ENCODE measurements around the gene MEIS2. TPM values are rescaled to one million over a fixed set of nuclear protein-coding genes. Genes with fewer than 3 reads are reported as not detected.
"Not testable (repeated sequence)": the region's sequence is repeated elsewhere in the genome, so short reads cannot be mapped to it uniquely, and the experiment has no call there.

The MEIS2 gene
- total RNA-seq, 1 experiment from 2014 or later: 29.3 TPM

GRCh38 chr15:37009288-37009687 lies 91.1 kb downstream of the MEIS2 start:
- DNase-seq (ENCODE audit: low read depth): no peak

GRCh38 chr15:37008205-37008604 lies 92.1 kb downstream of the MEIS2 start:
- DNase-seq (ENCODE audit: low read depth): no peak

GRCh38 chr15:37007301-37007700 lies 93.0 kb downstream of the MEIS2 start:
- no peak for DNase-seq (ENCODE audit: low read depth)

- DNase-seq (ENCODE audit: low read depth): no peak
These were observed 95.2 kb downstream of the MEIS2 start for GRCh38 chr15:37004981-37005735.

GRCh38 chr15:37004373-37004869 lies 95.9 kb downstream of the MEIS2 start:
- DNase-seq (ENCODE audit: low read depth): no peak

- no peak for DNase-seq (ENCODE audit: low read depth)
These were observed 98.2 kb downstream of the MEIS2 start for GRCh38 chr15:37002041-37002672.

GRCh38 chr15:37001417-37001816 lies 98.9 kb downstream of the MEIS2 start:
- no peak for DNase-seq (ENCODE audit: low read depth)

GRCh38 chr15:36999778-37000177 lies 100.6 kb downstream of the MEIS2 start:
- no peak for DNase-seq (ENCODE audit: low read depth)

- DNase-seq (ENCODE audit: low read depth): no peak
These were observed 103.7 kb downstream of the MEIS2 start for GRCh38 chr15:36996538-36997181.

- no peak for DNase-seq (ENCODE audit: low read depth)
These were observed 104.2 kb downstream of the MEIS2 start for GRCh38 chr15:36996121-36996520.

GRCh38 chr15:36994790-36995189 lies 105.6 kb downstream of the MEIS2 start:
- DNase-seq (ENCODE audit: low read depth): no peak

- DNase-seq (ENCODE audit: low read depth): no peak
These were observed 107.9 kb downstream of the MEIS2 start for GRCh38 chr15:36992454-36992853.

GRCh38 chr15:36988947-36989346 lies 111.4 kb downstream of the MEIS2 start:
- DNase-seq (ENCODE audit: low read depth): no peak

GRCh38 chr15:36982430-36982829 lies 117.9 kb downstream of the MEIS2 start:
- no peak for DNase-seq (ENCODE audit: low read depth)

- DNase-seq (ENCODE audit: low read depth): not testable (repeated sequence)
These were observed 120.1 kb downstream of the MEIS2 start for GRCh38 chr15:36980281-36980680.

- DNase-seq (ENCODE audit: low read depth): no peak
These were observed 121.7 kb downstream of the MEIS2 start for GRCh38 chr15:36978625-36979024.

GRCh38 chr15:36978126-36978525 lies 122.2 kb downstream of the MEIS2 start:
- no peak for DNase-seq (ENCODE audit: low read depth)

- DNase-seq (ENCODE audit: low read depth): no peak
These were observed 122.7 kb downstream of the MEIS2 start for GRCh38 chr15:36977659-36978058.

- DNase-seq (ENCODE audit: low read depth): no peak
These were observed 127.6 kb downstream of the MEIS2 start for GRCh38 chr15:36972704-36973103.

GRCh38 chr15:36970522-36970921 lies 129.8 kb downstream of the MEIS2 start:
- DNase-seq (ENCODE audit: low read depth): no peak

GRCh38 chr15:36967929-36968328 lies 132.4 kb downstream of the MEIS2 start:
- no peak for DNase-seq (ENCODE audit: low read depth)

GRCh38 chr15:36966708-36967107 lies 133.6 kb downstream of the MEIS2 start:
- no peak for DNase-seq (ENCODE audit: low read depth)
